Measurements from ENCODE around the gene MAGI1.
"Not testable (repeated sequence)": the region's sequence is repeated elsewhere in the genome, so short reads cannot be mapped to it uniquely, and the experiment has no call there.

Gene MAGI1

DNA sequence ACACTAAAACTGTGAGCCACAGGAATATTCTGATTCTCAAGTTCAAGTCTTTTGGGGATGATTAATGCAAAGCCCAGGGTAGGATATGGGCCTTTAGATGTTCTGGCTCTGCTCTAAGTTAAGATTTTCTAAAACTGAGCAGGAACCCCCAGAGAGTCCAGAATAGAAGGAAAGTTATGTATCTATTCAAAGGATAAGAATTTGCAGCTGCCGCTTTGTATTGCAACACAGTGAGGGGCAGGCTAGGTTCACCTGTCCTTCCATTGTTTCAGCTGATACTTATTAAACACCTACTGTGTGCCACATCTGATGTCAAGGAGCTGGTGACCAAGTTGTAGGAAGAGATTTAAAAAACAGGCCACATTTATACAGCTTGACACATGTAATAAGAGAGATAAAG is 290.4 kb downstream of the MAGI1 start:
- no peak for DNase-seq (ENCODE audit: low spot score)

- no peak for DNase-seq (ENCODE audit: low spot score)
These were observed 291.9 kb downstream of the MAGI1 start for GRCh38 chr3:65746848-65747247.

GRCh38 chr3:65745306-65745705 is 293.4 kb downstream of the MAGI1 start:
- DNase-seq (ENCODE audit: low spot score), result no peak

- no peak for DNase-seq (ENCODE audit: low spot score)
These were observed 295.8 kb downstream of the MAGI1 start for GRCh38 chr3:65742914-65743313.

GRCh38 chr3:65741540-65741939 is 297.2 kb downstream of the MAGI1 start:
- DNase-seq (ENCODE audit: low spot score), result no peak

DNA sequence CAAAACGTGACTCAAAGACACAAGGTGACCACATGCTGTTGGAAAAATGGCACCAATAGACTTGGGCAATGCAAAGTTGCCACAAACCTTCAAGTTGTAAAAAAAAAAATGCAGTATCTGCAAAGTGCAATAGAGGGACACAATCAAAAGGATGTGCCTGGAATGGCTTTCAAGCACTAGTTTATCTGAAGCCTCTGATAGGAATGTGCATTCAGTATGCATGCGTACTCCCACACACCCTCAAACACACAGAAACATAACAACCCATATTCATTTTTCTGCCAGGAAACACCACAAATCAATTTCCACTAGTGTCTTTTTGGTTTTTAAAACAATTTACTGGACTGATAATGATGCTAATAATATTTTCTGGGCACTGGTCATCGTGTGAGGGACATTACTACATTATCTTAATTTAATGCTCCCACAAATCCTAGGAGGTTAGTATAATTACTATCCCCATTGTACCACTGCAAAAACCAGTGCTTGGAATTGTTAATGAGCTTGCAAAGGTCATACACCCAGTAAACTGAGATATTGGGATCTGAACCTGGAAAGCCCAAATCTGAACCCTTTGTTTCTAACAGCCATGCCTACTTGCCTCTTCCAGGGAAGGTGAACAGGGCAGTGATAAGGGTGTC is 298.7 kb downstream of the MAGI1 start:
- no peak for DNase-seq (ENCODE audit: low spot score)

DNA sequence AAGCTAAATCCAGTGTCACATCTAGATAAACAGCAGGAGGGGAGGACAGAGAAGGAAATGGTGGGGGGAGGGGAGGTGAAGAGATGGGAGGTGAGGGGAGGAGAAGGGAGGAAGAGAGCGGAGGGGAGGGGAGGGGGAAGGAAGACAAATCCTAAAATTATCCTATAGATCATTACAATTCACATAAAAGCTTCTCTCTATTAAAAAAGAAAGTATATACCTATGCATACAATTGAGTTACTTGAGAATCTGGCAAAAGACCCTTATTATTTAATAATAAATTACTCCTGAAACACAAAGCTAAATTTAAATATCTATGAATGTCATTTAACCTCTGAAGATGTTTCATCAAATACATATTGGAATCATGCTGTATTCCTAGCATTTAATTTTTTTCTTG is 303.9 kb downstream of the MAGI1 start:
- no peak for DNase-seq (ENCODE audit: low spot score)

DNA sequence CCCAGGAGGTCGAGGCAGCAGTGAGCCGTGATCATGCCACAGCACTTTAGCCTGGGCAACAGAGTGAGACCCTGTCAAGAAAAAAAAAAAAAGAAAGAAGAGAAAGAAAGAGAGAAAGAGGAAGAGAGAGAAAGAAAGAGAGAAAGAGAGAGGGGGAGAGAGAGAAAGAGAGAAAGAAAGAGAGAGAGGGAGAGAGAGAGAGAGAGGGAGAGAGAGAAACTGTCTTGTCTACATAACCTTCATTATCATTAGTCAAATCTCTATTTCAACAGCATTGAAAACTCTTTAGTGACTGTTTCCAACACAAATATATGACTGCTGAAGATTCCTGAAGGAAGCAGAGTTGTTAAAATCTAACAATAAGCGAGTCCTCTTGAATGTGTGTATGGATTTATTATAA is 304.3 kb downstream of the MAGI1 start:
- no peak for DNase-seq (ENCODE audit: low spot score)

DNA sequence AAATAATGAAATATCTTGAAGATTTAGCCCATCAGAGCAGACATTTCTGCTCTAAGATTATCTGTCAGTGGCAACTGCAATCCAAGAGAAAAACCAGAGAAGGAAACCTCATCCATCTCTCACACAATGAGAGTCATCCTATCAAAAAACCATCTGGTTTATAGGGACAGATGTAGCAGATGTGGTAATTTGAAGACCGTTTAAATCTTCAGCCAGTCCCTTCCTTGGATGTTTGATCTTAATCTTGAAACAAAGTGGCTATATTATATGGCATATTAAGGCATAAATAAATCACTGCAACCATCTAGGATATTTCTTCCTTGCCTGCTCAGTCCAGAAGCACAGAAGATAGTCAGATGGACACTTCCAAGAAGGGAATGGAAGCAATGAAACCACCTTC is 305.3 kb downstream of the MAGI1 start:
- no peak for DNase-seq (ENCODE audit: low spot score)

- DNase-seq (ENCODE audit: low spot score), result peak; percentile 84
These were observed 306.4 kb downstream of the MAGI1 start for GRCh38 chr3:65732051-65732935.

GRCh38 chr3:65730449-65730848 is 308.3 kb downstream of the MAGI1 start:
- DNase-seq (ENCODE audit: low spot score), result no peak

DNA sequence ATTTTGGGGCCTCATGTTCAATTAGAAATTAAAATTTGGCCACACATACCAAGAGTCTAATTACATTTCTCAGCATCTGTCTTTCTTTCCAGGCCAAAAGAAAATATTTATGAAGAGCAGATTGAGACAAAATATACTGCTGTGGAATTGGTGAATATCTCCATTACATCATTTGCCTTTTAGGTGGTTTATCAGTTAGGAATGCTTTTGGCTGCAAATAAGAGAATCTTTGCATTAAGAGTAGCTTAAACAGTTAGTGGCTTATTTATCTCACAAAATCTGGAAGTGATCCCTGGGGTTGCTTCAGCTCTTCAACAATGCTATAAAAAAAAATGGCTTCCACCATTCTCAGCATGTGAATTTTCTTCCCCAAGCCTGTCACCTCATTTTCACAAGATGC is 308.7 kb downstream of the MAGI1 start:
- DNase-seq (ENCODE audit: low spot score), result no peak

- peak; percentile 10 for DNase-seq (ENCODE audit: low spot score)
These were observed 309.2 kb downstream of the MAGI1 start for GRCh38 chr3:65729555-65729954.

- no peak for DNase-seq (ENCODE audit: low spot score)
These were observed 310.6 kb downstream of the MAGI1 start for GRCh38 chr3:65728138-65728537.

DNA sequence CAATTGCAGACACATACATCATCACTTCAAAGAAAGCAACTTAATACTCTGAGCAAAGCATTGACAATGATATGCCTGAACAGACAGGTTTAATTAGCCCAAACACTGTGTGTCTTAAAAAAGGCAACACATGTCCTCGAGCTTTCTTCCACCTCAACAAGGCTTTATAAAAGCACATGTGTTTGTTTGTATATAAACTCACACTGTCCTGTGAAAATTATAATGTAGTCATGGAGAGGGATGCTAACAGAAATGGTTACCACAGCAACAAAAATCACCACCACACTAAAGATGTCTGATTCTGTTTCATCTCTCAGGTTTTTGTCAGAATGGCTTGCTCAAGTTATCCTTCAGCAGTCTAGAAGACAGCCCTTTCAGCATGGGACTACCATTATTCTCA is 314.7 kb downstream of the MAGI1 start:
- no peak for DNase-seq (ENCODE audit: low spot score)

- no peak for DNase-seq (ENCODE audit: low spot score)
These were observed 315.7 kb downstream of the MAGI1 start for GRCh38 chr3:65723011-65723410.

DNA sequence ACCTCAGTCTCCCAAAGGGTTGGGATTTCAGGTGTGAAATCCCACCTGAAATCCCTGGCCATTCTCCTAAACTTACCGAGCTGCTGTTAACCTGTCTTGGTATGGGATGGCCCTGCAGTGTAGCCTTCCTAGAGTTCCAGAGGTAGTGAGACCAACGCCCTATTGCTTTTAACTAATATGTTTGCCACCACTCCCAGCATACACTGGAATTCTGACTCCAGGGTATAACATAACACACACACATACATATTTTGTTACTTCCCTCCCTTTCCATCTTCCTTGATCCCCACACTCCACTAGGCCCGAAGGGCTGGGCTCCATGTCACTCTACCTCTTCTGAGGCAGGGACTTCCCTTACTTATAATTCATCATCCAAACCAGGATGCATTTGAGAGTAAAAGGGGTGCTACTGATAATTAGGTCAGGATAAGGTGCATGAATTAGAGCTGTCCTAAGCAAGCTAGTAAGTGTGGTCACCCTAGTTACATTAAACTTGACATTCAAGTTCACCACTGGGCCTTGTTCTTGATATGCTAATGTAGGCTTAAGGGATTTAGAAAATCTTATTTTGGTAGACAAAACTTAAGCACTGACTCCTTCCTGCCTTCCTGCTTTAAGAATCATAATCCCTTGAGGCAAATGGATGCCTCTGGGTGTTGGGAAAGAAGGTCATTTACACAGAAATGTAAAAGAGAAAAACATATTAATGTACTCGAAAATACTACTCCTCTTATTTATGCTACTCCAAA is 317.6 kb downstream of the MAGI1 start:
- DNase-seq (ENCODE audit: low spot score), result no peak

DNA sequence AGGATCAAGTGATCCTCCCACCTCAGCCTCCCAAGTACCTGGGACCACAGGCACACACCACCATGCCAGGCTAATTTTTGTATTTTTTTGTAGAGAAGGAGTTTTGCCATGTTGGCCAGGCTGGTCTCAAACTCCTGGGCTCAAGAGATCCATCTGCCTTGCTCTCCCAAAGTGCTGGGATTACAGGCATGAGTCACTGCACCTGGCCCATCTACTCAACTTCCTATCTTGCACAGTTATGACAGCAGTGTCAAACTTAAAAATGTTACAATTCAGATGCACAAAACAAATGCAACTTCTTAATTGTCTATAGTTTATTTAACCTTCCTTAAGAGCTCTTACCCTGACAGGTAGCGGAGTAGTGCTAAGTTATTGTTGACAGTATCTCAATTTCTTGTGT is 319.1 kb downstream of the MAGI1 start:
- DNase-seq (ENCODE audit: low spot score), result not testable (repeated sequence)

GRCh38 chr3:65717676-65718346 is 320.9 kb downstream of the MAGI1 start:
- no peak for DNase-seq (ENCODE audit: low spot score)

GRCh38 chr3:65716071-65716751 is 322.5 kb downstream of the MAGI1 start:
- no peak for DNase-seq (ENCODE audit: low spot score)

- no peak for DNase-seq (ENCODE audit: low spot score)
These were observed 324.6 kb downstream of the MAGI1 start for GRCh38 chr3:65714134-65714533.

GRCh38 chr3:65713016-65713415 is 325.7 kb downstream of the MAGI1 start:
- peak; percentile 82 for DNase-seq (ENCODE audit: low spot score)

Data from Ammon's horn (tissue), 1 donor.